HG03571 (cell line): ENCODE data around the gene MISFA.
"Not testable (repeated sequence)": the region's sequence is repeated elsewhere in the genome, so short reads cannot be mapped to it uniquely, and the experiment has no call there.

Experiments
- ATAC-seq: cut with Tn5 transposase; IDR thresholded peaks from one replicate; pipeline ENCODE4 v1.9.1; 2021; ENCODE audit not compliant: unreplicated experiment

The MISFA gene

DNA sequence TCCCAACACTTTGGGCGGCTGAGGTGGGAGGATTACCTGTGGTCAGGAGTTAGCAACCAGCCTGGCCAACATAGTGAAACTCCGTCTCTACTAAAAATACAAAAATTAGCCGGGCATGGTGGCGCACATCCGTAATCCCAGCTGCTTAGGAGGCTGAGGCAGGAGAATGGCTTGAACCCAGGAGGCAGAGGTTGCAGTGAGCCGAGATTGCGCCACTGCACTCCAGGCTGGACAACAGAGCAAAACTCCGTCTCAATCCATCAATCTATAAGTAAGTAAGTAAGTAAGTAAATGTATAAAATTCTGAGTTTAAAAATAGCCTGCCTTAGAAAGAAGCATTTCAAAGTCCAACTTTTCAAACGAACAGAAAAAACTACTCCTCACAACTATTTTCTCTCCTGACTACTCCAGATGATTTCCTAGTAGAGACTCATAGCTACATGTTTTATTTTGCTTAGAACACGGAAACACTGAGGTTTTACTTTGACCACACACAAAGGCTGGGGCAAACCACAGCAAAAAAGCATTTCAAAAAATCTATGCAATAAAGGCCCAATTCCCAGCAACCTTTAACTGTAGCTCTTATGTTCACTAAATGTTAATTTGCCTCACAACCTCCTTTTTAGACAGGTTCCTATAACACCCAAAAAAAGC lies 18.2 kb downstream of the MISFA start:
- ATAC-seq: no peak

DNA sequence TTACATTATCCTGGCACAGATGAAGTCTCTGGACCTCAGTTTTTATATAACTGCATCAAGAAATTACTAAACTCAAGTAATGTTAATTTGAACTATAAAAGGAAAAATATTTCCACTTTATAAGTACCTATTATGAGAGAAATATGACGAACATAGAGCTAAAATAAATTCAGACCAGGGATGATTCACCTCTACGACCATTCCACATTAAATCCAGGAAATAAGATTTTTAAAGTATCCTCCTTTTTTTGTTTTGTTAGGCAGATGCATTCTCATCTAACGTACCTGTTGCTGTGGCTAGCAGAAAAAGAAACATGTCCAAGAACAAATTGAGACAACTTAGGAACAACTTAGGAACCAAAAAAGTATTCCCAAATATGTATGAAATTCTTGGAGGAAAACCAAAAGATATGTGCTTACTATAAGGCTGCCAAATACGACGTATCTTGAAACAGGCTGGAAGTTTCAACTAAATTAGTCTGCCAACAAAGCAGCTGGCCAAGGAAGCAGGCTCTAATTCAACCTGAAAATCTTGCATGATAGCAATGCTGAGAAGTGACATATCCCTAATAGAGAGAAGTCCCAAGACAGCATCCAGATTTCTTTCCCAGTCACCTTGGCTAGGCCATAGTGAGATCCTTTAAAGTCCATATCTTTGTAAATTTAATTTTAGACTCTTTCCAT lies 18.9 kb downstream of the MISFA start:
- no peak for ATAC-seq

GRCh38 chr11:18623707-18624106 lies 24.1 kb downstream of the MISFA start:
- no peak for ATAC-seq

DNA sequence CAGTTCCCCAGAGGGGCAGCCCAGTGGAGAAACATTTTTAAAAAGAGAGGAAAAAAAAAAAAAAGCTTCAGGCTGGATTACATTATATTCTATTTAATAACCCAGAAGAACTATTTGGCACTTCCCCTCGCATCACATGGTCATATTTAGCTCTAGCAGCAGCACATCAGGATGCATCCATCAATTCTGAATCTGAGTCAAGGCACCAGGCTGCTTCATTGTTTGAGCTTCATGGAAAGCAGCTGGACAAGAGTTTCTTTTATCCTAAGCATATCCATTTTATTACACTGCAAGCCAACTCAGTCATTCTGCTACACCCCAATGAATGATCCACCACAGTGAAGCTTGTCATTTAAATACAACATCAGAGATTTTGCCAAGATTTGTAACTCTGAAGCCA lies 24.6 kb downstream of the MISFA start:
- ATAC-seq: no peak

GRCh38 chr11:18632841-18633240 lies 33.3 kb downstream of the MISFA start:
- ATAC-seq: no peak

- peak; percentile 62 for ATAC-seq
These were observed 33.9 kb downstream of the MISFA start for GRCh38 chr11:18633256-18634139.

GRCh38 chr11:18634140-18635032 lies 34.8 kb downstream of the MISFA start, which contains the start of gene SPTY2D1:
SPTY2D1 (minus strand) TSS chr11:18634342; CDS start chr11:18634257, 85 bp downstream.
- ATAC-seq: peak; percentile 93

DNA sequence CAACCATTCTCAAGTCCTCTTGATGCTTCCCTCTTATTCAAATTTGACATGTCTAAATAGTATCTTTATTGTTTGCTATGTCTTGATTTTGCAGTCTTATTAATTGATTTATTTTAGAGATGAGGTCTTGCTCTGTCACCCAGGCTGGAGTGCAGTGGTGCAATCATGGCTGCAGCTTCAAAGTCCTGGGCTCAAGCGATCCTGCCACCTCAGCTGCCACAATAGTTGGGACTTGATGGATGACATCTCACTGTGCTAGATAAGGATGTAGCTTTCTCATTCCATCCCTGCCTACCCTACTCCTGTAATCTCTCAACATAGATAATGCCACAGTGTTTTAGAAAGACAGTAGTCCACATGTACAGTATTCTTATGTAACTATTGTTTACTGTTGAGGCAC lies 42.1 kb downstream of the MISFA start:
- no peak for ATAC-seq

DNA sequence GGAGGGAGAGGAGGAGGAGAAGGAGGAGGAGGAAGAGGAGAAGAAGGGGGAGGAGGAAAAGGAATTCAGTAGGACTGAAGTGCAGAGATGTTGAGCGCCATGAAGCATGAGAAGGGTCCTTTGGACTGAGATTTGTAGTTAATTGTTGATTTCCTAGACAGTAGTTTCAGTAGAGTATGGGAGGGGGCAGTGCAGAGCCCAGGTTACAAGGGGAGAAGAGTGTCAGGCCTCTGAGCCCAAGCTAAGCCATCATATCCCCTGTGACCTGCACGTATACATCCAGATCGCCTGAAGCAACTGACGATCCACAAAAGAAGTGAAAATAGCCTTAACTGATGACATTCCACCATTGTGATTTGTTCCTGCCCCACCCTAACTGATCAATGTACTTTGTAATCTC lies 43.4 kb downstream of the MISFA start:
- not testable (repeated sequence) for ATAC-seq

- peak; percentile 66 for ATAC-seq
These were observed 50.8 kb downstream of the MISFA start for GRCh38 chr11:18650353-18650752.

DNA sequence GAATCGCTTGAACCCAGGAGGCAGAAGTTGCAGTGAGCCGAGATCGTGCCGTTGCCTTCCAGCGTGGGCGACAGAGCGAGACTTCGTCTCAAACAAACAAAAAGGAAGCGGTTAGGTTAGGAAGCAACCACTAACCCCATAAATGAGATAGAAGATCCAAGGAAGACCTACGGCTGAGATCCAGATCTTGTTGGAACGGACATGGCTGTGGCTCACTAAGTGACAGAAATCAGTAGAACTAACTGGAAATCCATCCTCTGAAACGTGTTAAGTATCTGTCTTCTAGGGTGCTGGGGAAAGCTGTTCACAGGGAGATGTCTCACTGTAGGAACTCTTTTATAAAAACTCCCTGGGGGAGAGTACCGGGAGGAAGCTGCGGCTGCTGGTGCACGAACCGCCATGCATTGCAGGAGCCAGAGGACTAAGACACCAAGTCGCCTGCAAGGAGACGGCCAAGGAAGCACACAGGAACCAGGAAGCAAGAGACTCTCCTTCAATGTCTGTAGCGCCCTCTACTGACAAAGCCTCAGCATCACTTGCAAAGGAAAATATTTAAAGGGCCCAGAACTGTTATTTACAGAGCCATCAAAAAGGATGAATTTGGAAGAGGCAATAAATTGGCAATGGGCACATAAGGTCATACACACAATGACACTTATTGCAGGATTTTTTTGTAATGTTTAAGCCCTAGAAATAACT lies 51.4 kb downstream of the MISFA start:
- peak; percentile 73 for ATAC-seq
